ENCODE measurements around the gene NAT9. TPM values are rescaled to one million over a fixed set of nuclear protein-coding genes. Genes with fewer than 3 reads are reported as not detected.

Gene NAT9
- total RNA-seq, 1 donor from 2014 or later: 40.9 TPM

GRCh38 chr17:74732042-74732867 lies 43.9 kb downstream of the NAT9 start:
- intact Hi-C loops (cut with micrococcal nuclease): no loop called here

- intact Hi-C loops (cut with micrococcal nuclease): no loop called here
These were observed 44.9 kb downstream of the NAT9 start for GRCh38 chr17:74731347-74731605.

GRCh38 chr17:74730491-74731346 lies 45.4 kb downstream of the NAT9 start:
- intact Hi-C loops (cut with micrococcal nuclease): no loop called here

GRCh38 chr17:74729866-74730265 lies 46.3 kb downstream of the NAT9 start:
- intact Hi-C loops (cut with micrococcal nuclease): no loop called here

GRCh38 chr17:74729368-74729767 lies 46.8 kb downstream of the NAT9 start:
- intact Hi-C loops (cut with micrococcal nuclease): no loop called here

GRCh38 chr17:74728702-74729075 lies 47.5 kb downstream of the NAT9 start:
- intact Hi-C loops (cut with micrococcal nuclease): no loop called here

- intact Hi-C loops (cut with micrococcal nuclease): no loop called here
These were observed 48.0 kb downstream of the NAT9 start for GRCh38 chr17:74728033-74728701.

- intact Hi-C loops (cut with micrococcal nuclease): no loop called here
These were observed 51.0 kb downstream of the NAT9 start for GRCh38 chr17:74725111-74725510.

GRCh38 chr17:74723891-74724290 lies 52.3 kb downstream of the NAT9 start:
- intact Hi-C loops (cut with micrococcal nuclease): no loop called here

- intact Hi-C loops (cut with micrococcal nuclease): no loop called here
These were observed 53.4 kb downstream of the NAT9 start for GRCh38 chr17:74722782-74723181.

Other genes with a start within 250 kb of the NAT9 start
- not detected in 2 replicates for gene CD300LB, start 244.9 kb downstream of the NAT9 start, total RNA-seq
- 0.80 and 1.3 TPM in 2 replicates for gene CD300C, start 230.2 kb downstream of the NAT9 start, total RNA-seq
- gene CD300H, start 208.8 kb downstream of the NAT9 start, total RNA-seq: not detected in 2 replicates
- gene CD300LD, start 184.1 kb downstream of the NAT9 start, total RNA-seq: not detected in 2 replicates
- gene CD300E, start 152.6 kb downstream of the NAT9 start, total RNA-seq: not detected in 2 replicates
- not detected in 2 replicates for gene CD300LF, start 63.4 kb downstream of the NAT9 start, total RNA-seq
- 50.4 and 56.8 TPM in 2 replicates for gene RAB37, start 39.1 kb downstream of the NAT9 start, total RNA-seq
- 308 TPM in 2 replicates for gene NHERF1, start 27.7 kb downstream of the NAT9 start, total RNA-seq
- 0.22 and 0.49 TPM in 2 replicates for gene GRIN2C, start 83.5 kb upstream of the NAT9 start, total RNA-seq
- 37.3 and 40.6 TPM in 2 replicates for gene FDXR, start 96.6 kb upstream of the NAT9 start, total RNA-seq
- gene FADS6, start 117.3 kb upstream of the NAT9 start, total RNA-seq: not detected in 2 replicates
- not detected in 2 replicates for gene USH1G, start 146.9 kb upstream of the NAT9 start, total RNA-seq
- gene OTOP2, start 147.9 kb upstream of the NAT9 start, total RNA-seq: not detected in 2 replicates
- gene OTOP3, start 159.6 kb upstream of the NAT9 start, total RNA-seq: not detected in 2 replicates
- gene HID1, start 196.4 kb upstream of the NAT9 start, total RNA-seq: 0.61 and 1.2 TPM in 2 replicates
- 0.20 and 0.24 TPM in 2 replicates for gene CDR2L, start 211.3 kb upstream of the NAT9 start, total RNA-seq
- gene MRPL58, start 236.3 kb upstream of the NAT9 start, total RNA-seq: 43.1 and 43.3 TPM in 2 replicates

Measured in T-helper 1 cell treated with Interleukin-12 subunit alpha and Interleukin-12 subunit beta and Interleukin-4 antibody, amounts not matched to agents 30 ng/mL and 1 ng/mL, for 36 hours (primary cell).